ENCODE data around the gene GRK1. TPM values are rescaled to one million over a fixed set of nuclear protein-coding genes. Genes with fewer than 3 reads are reported as not detected.

Gene GRK1
- total RNA-seq, 1 experiment from 2014 or later, result not detected

DNA sequence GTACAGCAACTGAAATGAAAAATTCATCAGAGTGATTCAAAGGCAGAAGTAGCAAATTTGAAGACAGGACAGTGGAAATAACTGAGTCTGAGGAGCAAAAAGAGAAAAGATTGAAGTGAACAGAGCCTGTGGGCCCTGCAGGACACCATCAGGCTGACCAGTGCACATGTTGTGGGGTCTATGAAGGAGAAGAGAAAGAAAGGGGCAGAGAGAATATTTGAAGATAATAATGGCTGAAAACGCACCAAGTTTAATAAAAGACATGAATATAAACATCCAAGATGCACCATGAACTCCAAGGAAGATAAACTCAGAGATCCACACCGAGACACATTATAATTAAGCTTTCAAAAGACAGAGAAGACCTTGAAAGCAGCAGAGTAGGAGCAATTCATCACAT is 24.5 kb upstream of the GRK1 start:
- Histone ChIP-seq H3K36me3 (ENCODE audit: insufficient read depth, low read length) (peaks cover 33% of the 10 kb centered on the region; the same call in 1 of the 2 replicates), H3K27ac (ENCODE audit: low read length) (no peak overlapping the region), H3K9me2 (replicated peaks; ENCODE audit: insufficient read depth, low read length) (no peaks in the 10 kb centered on the region), H3K27me3 (ENCODE audit: low read length) (no peaks in the 10 kb centered on the region), H4K20me1 (ENCODE audit: insufficient read depth, low read depth, low read length) (no peaks in the 10 kb centered on the region), H3K9ac (ENCODE audit: low read length) (no peak overlapping the region), H3K4me3 (ENCODE audit: low read length) (no peak overlapping the region), H3K4me2 (ENCODE audit: low read depth, low read length, poor library complexity, severe bottlenecking) (no peak overlapping the region), H3K9me3 (ENCODE audit: low read length) (no peaks in the 10 kb centered on the region), H3K79me2 (ENCODE audit: low read length) (no peaks in the 10 kb centered on the region), H3K4me1 (ENCODE audit: low read length) (no peaks in the 10 kb centered on the region), H2AFZ (ENCODE audit: low read length) (no peak overlapping the region)
- DNase-seq, result no peak

DNA sequence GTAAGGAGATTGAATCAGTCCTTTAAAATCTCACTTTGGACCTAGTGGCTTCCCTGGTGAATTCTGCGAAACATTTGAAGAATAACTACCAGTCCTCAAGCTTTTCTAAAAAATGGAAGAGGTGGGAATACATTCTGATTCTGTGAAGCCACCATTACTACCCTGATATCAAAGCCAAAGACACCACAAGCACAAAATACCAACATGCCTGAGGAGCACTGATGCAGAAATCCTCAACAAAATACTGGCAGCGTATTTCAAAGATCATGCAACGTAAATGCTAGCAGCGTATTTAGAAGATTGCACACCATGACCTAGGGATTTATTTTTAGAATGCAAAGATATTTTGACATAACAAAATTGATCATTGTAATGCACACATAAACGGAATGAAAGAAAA is 23.4 kb upstream of the GRK1 start:
- no peaks in the 10 kb centered on the region for H3K9me2 ChIP-seq (replicated peaks; ENCODE audit: insufficient read depth, low read length)
- H3K4me1 ChIP-seq (ENCODE audit: low read length), result no peaks in the 10 kb centered on the region
- no peaks in the 10 kb centered on the region for H4K20me1 ChIP-seq (ENCODE audit: insufficient read depth, low read depth, low read length)
- no peaks in the 10 kb centered on the region for H3K79me2 ChIP-seq (ENCODE audit: low read length)
- H3K4me3 ChIP-seq (ENCODE audit: low read length), result no peak overlapping the region
- H3K36me3 ChIP-seq (ENCODE audit: insufficient read depth, low read length), result peaks cover 28% of the 10 kb centered on the region; the same call in 1 of the 2 replicates
- H3K4me2 ChIP-seq (ENCODE audit: low read depth, low read length, poor library complexity, severe bottlenecking), result no peak overlapping the region
- no peak overlapping the region for H3K27ac ChIP-seq (ENCODE audit: low read length)
- H2AFZ ChIP-seq (ENCODE audit: low read length), result no peak overlapping the region
- H3K27me3 ChIP-seq (ENCODE audit: low read length), result no peaks in the 10 kb centered on the region
- H3K9ac ChIP-seq (ENCODE audit: low read length), result no peak overlapping the region
- DNase-seq, result no peak
- H3K9me3 ChIP-seq (ENCODE audit: low read length), result no peaks in the 10 kb centered on the region

DNA sequence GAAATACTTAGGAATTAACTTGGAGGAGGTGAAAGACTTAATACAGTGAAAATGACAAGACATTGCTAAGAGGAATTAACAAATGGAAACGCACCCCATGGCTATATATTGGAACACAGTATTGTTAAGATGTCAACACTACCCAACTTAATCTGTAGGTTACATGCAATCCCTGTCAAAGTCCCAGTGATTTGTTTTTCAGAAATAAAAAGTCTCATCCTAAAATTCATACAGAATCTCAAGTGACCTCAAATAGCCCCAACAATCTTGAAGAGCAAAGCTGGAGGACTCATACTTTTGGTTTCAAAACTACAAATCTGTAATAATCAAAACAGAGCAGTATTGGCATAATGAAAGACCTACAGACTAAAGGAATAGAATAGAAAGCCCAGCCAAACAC is 22.2 kb upstream of the GRK1 start:
- H3K27me3 ChIP-seq (ENCODE audit: low read length), result no peaks in the 10 kb centered on the region
- H2AFZ ChIP-seq (ENCODE audit: low read length), result no peak overlapping the region
- no peaks in the 10 kb centered on the region for H4K20me1 ChIP-seq (ENCODE audit: insufficient read depth, low read depth, low read length)
- no peak overlapping the region for H3K4me2 ChIP-seq (ENCODE audit: low read depth, low read length, poor library complexity, severe bottlenecking)
- H3K27ac ChIP-seq (ENCODE audit: low read length), result no peak overlapping the region
- no peak overlapping the region for H3K4me3 ChIP-seq (ENCODE audit: low read length)
- H3K9me3 ChIP-seq (ENCODE audit: low read length), result no peaks in the 10 kb centered on the region
- H3K9me2 ChIP-seq (replicated peaks; ENCODE audit: insufficient read depth, low read length), result no peaks in the 10 kb centered on the region
- no peak overlapping the region for H3K9ac ChIP-seq (ENCODE audit: low read length)
- H3K79me2 ChIP-seq (ENCODE audit: low read length), result no peaks in the 10 kb centered on the region
- no peak for DNase-seq
- no peaks in the 10 kb centered on the region for H3K4me1 ChIP-seq (ENCODE audit: low read length)
- H3K36me3 ChIP-seq (ENCODE audit: insufficient read depth, low read length), result peaks cover 20% of the 10 kb centered on the region; the same call in 1 of the 2 replicates

DNA sequence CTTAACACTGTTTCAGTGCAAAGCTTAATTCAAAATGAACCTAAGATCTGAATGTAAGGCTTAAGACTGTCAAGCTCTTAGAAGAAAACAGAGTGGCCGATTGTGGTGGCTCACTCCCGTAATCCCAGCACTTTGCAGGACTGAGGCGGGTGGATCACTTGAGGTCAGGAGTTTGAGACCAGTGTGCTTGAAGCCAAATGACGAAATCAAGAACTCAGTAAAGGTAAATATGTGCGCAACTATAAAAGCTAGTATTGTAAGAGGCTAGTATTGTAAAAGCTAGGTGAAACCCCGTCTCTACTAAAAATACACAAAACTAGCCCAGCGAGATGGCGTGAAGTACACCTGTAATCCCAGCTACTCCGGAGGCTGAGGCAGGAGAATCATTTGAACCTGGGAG is 21.7 kb upstream of the GRK1 start:
- H3K27ac ChIP-seq (ENCODE audit: low read length), result no peak overlapping the region
- H3K36me3 ChIP-seq (ENCODE audit: insufficient read depth, low read length), result peaks cover 15% of the 10 kb centered on the region; the same call in 1 of the 2 replicates
- H4K20me1 ChIP-seq (ENCODE audit: insufficient read depth, low read depth, low read length), result no peaks in the 10 kb centered on the region
- H3K9ac ChIP-seq (ENCODE audit: low read length), result no peak overlapping the region
- no peak overlapping the region for H2AFZ ChIP-seq (ENCODE audit: low read length)
- no peaks in the 10 kb centered on the region for H3K4me1 ChIP-seq (ENCODE audit: low read length)
- H3K27me3 ChIP-seq (ENCODE audit: low read length), result no peaks in the 10 kb centered on the region
- H3K79me2 ChIP-seq (ENCODE audit: low read length), result no peaks in the 10 kb centered on the region
- H3K4me3 ChIP-seq (ENCODE audit: low read length), result no peak overlapping the region
- no peaks in the 10 kb centered on the region for H3K9me3 ChIP-seq (ENCODE audit: low read length)
- no peak for DNase-seq
- H3K4me2 ChIP-seq (ENCODE audit: low read depth, low read length, poor library complexity, severe bottlenecking), result no peak overlapping the region
- no peaks in the 10 kb centered on the region for H3K9me2 ChIP-seq (replicated peaks; ENCODE audit: insufficient read depth, low read length)

DNA sequence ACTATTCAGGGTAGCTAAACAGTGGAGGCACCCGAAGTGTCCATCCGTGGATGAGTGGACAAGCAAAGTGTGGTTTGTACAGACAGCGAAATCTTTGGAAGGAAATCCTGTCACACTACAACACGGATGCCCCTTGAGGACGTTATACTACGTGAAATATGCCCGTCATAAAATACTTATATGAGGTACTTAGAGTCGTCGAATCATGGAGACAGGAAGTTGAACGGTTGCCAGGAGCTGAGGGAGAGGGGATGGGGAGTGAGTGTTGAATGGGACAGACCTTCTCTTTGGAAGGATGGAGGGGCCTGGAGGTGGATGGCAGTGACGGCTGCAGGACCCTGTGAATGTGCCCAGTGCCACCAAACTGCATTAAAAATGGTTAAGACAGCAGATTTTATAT is 20.6 kb upstream of the GRK1 start:
- H3K9ac ChIP-seq (ENCODE audit: low read length), result no peak overlapping the region

DNA sequence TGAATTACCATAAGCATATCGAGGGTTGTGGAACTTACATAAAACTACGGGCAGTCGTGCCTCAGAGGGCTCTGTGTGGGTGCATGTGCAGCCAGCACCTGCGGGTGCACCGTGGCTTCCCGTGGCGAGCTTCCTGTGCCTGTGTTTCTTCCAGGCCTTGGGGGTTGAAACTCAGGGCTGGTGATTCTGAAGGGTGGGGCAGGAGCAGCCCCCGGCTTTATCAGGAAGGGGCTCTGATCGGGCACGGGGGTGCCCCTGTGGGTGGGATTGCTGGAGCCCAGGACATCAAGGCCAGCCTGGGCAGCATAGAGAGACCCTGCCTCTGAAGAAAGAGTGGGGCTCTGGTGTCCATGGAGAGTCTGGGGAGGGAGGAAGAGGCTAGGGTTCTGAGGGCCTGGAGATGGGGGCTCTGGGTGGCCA is 20.1 kb upstream of the GRK1 start:
- no peak for DNase-seq
- H3K27me3 ChIP-seq (ENCODE audit: low read length), result no peaks in the 10 kb centered on the region
- no peaks in the 10 kb centered on the region for H3K9me3 ChIP-seq (ENCODE audit: low read length)
- H3K4me1 ChIP-seq (ENCODE audit: low read length), result no peaks in the 10 kb centered on the region
- no peak overlapping the region for H2AFZ ChIP-seq (ENCODE audit: low read length)
- H3K36me3 ChIP-seq (ENCODE audit: insufficient read depth, low read length), result peaks cover 4% of the 10 kb centered on the region; the same call in 1 of the 2 replicates
- H3K79me2 ChIP-seq (ENCODE audit: low read length), result no peaks in the 10 kb centered on the region
- no peak overlapping the region for H3K27ac ChIP-seq (ENCODE audit: low read length)
- H4K20me1 ChIP-seq (ENCODE audit: insufficient read depth, low read depth, low read length), result no peaks in the 10 kb centered on the region
- no peak overlapping the region for H3K4me3 ChIP-seq (ENCODE audit: low read length)
- no peak overlapping the region for H3K4me2 ChIP-seq (ENCODE audit: low read depth, low read length, poor library complexity, severe bottlenecking)
- H3K9ac ChIP-seq (ENCODE audit: low read length), result no peak overlapping the region
- H3K9me2 ChIP-seq (replicated peaks; ENCODE audit: insufficient read depth, low read length), result no peaks in the 10 kb centered on the region

More for the DNA sequence above, 20.6 kb upstream of the GRK1 start:
- H3K4me1 ChIP-seq (ENCODE audit: low read length), result no peaks in the 10 kb centered on the region
- no peaks in the 10 kb centered on the region for H3K9me3 ChIP-seq (ENCODE audit: low read length)
- DNase-seq, result no peak
- no peaks in the 10 kb centered on the region for H3K9me2 ChIP-seq (replicated peaks; ENCODE audit: insufficient read depth, low read length)
- no peaks in the 10 kb centered on the region for H3K27me3 ChIP-seq (ENCODE audit: low read length)
- no peak overlapping the region for H2AFZ ChIP-seq (ENCODE audit: low read length)
- peaks cover 8% of the 10 kb centered on the region; the same call in 1 of the 2 replicates for H3K36me3 ChIP-seq (ENCODE audit: insufficient read depth, low read length)
- H4K20me1 ChIP-seq (ENCODE audit: insufficient read depth, low read depth, low read length), result no peaks in the 10 kb centered on the region
- no peak overlapping the region for H3K27ac ChIP-seq (ENCODE audit: low read length)
- H3K4me2 ChIP-seq (ENCODE audit: low read depth, low read length, poor library complexity, severe bottlenecking), result no peak overlapping the region
- no peak overlapping the region for H3K4me3 ChIP-seq (ENCODE audit: low read length)
- H3K79me2 ChIP-seq (ENCODE audit: low read length), result no peaks in the 10 kb centered on the region

DNA sequence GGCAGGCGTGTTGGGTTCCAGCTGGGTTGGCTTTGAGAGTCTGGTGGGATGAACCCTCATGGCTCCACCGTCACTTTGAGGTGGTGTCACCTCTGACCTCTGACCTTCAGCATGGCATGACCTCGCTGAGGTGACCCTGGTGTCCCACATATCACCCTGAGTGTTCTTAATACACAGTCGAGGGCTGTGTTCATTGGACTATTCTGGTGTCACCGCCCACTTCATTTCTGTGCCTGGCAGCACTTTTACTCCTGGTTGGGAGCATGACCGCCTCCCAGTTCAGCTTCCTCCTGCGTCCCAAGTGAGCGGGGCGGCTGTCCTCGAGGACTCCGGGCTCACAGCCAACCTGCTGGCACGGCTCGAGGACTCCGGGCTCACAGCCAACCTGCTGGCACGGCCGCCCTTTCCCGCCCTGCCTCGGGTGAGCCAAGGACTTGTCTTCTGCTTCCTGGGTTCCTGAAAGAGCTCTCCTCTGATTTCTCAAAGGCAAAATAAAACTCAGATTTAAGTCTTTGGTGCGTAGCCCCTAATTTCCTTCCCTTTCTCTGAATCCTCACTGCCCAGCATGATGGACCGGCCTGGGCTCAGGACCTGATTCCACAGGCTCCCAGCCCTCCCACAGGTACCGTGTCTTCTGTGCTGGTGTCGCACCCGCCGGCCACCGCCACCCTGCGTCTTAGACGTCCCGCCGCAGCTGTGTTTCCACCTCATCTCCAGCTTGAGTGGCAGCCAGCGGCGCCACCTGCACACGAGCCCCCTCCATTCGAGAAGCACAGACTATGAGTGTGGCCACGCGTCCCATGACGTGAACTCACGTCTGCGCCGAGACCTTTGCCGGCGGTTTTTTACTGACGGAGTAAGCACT is 19.4 kb upstream of the GRK1 start:
- Histone ChIP-seq H3K9me3 (ENCODE audit: low read length) (no peaks in the 10 kb centered on the region), H3K36me3 (ENCODE audit: insufficient read depth, low read length) (no peaks in the 10 kb centered on the region; the same call in 1 of the 2 replicates), H3K4me2 (ENCODE audit: low read depth, low read length, poor library complexity, severe bottlenecking) (no peak overlapping the region), H3K27ac (ENCODE audit: low read length) (no peak overlapping the region), H3K9ac (ENCODE audit: low read length) (no peak overlapping the region), H3K79me2 (ENCODE audit: low read length) (no peaks in the 10 kb centered on the region), H4K20me1 (ENCODE audit: insufficient read depth, low read depth, low read length) (no peaks in the 10 kb centered on the region), H3K4me3 (ENCODE audit: low read length) (no peak overlapping the region), H2AFZ (ENCODE audit: low read length) (no peak overlapping the region), H3K4me1 (ENCODE audit: low read length) (no peaks in the 10 kb centered on the region), H3K9me2 (replicated peaks; ENCODE audit: insufficient read depth, low read length) (no peaks in the 10 kb centered on the region), H3K27me3 (ENCODE audit: low read length) (no peaks in the 10 kb centered on the region)
- DNase-seq, result no peak

DNA sequence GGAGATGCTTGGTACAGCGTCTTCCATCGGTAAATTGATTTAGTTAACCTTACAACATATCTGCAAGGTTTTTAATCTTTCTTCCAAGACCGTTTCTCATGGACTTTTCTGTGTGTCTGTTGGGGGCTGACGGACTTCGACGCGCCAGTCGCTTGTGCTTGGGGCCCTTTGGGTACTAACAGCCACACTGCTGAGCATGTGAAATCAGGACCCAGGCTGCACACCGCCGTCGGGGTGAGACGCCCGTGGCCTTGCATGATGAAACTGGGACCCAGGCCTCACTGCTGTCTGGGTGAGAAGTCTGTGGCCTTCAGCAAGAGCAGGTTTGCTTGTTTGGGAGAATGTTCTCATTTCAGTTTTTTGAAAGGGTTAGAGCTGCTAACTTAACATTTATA is 18.8 kb upstream of the GRK1 start:
- Histone ChIP-seq H3K27me3 (ENCODE audit: low read length) (no peaks in the 10 kb centered on the region), H3K79me2 (ENCODE audit: low read length) (no peaks in the 10 kb centered on the region), H3K4me1 (ENCODE audit: low read length) (no peaks in the 10 kb centered on the region), H4K20me1 (ENCODE audit: insufficient read depth, low read depth, low read length) (no peaks in the 10 kb centered on the region), H3K4me2 (ENCODE audit: low read depth, low read length, poor library complexity, severe bottlenecking) (no peak overlapping the region), H2AFZ (ENCODE audit: low read length) (no peak overlapping the region), H3K9me2 (replicated peaks; ENCODE audit: insufficient read depth, low read length) (no peaks in the 10 kb centered on the region), H3K27ac (ENCODE audit: low read length) (no peak overlapping the region), H3K9ac (ENCODE audit: low read length) (no peak overlapping the region), H3K36me3 (ENCODE audit: insufficient read depth, low read length) (no peaks in the 10 kb centered on the region; the same call in 1 of the 2 replicates), H3K9me3 (ENCODE audit: low read length) (no peaks in the 10 kb centered on the region), H3K4me3 (ENCODE audit: low read length) (no peak overlapping the region)
- no peak for DNase-seq

All from Karpas-422 (cell line).